ENCODE measurements around the gene RTP3.
A peak's percentile ranks its signal among the peaks of the same experiment; 100 is the strongest.

RTP3 gene

DNA sequence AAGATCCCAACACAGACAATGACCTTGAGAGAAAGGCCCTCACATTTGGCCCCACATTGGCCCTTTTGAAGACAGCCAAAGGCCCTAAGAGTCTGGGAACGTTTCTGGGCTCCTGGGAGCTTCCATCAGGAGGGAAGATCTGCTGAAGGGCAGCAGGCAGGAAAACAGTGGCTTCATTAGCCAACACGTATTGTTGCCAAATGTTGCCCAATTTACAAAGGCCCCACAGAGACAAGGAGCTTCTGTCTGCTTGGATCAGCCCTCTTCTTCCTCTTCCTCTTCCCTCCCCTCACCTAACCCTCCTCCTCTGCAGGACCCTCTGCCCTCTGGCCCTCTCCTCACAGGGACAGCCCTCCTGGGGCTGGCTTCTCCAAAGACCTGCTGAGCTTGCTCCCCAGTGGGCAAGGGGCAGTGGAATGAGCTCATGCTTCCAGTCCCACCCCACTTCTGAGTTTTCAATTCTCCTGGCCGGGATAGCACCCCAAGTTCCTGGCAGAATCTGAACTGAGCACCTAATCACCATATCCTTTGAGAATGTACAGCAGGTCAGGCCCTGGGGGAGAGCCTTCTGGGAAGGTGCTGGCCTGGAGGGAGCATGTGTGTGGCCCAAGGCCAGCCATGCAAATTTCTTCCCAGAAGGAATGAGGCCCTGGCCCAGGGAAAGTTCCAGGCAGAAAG lies 28.0 kb upstream of the RTP3 start:
- DNase-seq: no peak

DNA sequence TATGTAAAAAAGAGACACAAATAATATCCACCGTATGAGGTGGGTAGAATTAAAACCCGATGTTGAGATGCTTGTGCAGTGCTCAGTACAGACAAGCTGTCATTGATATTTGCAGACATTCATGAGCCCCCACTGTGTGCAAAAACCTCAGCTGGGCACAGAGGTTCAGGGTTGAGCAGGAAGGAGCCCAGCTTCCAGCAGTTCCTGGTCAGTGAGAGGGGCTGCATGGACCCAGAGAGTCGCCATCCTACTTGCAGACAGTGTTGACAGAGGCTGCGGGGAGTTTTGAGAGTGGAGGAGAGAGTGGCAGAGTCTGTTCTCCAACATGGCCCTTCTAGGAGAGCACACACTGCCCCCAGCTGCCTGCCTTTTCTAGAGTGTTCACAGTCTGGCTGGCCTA lies 26.9 kb upstream of the RTP3 start:
- DNase-seq: no peak

DNA sequence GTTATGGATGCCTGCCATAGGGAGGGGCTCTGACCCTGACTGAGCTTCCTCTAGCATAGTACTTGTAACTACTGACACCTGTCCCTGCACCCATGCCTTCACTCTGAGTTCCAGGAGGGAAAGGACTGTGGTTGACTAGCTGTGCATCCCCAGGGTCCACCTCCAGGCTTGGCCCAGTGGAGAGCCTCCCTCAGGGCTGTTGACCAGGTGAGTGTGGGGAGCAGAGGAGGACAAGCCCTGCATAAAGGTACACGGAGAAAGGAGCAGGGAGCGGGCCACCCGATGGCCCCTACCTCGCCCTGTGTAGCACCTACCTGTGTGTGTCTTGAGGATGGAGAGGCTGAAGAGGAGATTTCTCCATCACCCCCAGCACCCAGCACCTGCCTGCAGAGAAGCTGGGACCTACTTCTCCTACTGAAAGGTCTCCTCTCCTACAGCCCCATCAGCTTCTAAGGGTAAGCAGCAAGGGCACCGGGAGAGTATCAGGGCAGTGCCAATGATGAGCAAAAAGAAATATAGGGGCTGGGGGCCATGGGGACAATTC lies 26.3 kb upstream of the RTP3 start:
- DNase-seq: no peak

DNA sequence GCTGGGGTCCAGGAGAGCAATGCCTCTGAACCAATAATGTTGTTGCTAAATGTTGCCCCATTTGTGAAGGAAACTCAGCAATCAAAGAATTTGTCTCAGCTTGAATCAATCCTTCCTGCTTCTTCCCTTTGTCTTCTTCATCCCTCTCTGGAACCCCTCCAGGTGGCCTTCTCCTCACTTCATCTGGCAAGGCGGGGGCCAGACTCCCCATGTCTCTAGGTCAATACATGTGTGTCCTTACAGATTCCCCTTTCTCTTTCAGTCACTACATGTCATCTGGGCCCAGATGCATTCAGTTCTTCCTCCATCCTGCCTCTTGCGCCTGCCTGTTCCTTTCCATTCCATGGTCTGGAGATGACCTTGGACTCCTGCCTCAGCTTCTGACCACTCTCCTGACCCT lies 25.0 kb upstream of the RTP3 start:
- DNase-seq: no peak

DNA sequence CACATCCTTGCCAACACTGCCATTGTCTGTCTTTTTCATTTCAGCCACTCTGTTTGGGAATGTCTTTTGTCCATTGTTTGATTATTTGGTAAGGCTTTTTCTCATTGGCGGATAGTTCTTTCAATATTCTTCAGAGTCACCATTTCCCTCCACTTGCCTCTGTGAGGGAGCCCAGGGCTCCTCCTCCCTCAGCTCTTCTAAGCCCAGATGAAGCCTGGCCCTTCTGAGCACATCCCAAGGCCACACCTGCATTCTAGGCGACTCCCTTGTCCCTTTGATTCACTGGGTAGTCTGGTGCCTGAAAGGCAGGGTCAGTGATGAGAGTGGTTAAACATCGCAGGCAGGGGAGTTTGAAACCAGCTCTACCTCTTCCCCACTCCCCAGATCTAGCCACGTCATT lies 20.6 kb upstream of the RTP3 start:
- no peak for DNase-seq

DNA sequence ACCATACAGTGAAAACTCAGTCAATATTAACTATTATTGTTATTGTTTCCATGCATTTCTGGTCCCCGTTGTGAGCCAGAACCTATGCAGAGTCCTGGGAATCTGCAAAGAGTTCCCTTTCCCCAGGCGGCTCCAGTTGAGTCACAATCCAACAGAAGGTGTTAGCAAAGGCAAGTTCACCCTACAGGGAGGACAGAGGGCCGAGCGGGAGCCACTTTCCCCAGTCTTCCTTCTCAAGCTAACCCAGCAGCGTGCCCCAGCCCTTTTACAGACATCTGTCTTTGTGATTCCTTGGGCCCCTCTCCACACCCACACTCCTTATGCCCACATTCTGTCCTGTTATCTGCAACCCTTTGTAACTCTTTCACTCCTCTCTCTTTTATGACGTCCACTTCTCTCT lies 20.0 kb upstream of the RTP3 start:
- DNase-seq: no peak

DNA sequence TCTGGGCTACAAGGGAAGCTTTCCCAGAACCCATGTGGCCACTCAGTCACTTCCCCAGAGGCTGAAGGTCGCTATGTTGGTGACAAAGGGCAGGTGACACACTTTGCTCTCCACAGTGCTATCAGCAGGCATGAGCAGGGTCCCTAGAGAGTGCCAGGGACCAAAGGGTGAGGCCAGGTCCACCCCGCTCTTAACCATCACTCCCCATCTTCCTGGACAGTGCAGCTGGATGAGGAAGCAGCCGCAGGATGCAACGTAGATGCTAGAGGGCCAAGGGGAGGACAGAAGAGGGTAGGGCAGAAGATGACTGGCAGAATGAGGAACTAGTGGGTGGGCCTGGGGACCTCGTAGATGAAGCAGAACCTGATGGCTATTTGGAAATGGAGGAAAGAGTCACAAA lies 19.4 kb upstream of the RTP3 start:
- DNase-seq: no peak

DNA sequence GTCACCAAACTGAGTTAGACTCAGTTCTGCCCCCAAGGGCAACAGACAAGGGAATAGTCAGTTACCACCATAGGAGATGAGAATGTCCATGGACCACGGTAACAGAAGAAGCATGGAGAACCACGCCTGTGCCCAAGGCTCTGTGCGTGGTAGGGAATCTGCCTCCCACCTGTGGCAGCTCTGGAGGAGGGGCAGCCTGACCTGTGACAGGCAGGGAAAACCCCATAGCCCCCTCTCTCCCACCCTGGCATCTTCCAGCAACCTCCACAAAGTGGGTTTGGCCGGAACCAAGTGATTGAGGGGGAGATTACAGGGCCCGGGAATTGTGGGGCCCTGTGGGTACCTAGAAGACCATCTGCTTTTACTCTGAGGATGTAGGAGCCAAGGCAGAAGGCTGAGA lies 18.8 kb upstream of the RTP3 start:
- no peak for DNase-seq

DNA sequence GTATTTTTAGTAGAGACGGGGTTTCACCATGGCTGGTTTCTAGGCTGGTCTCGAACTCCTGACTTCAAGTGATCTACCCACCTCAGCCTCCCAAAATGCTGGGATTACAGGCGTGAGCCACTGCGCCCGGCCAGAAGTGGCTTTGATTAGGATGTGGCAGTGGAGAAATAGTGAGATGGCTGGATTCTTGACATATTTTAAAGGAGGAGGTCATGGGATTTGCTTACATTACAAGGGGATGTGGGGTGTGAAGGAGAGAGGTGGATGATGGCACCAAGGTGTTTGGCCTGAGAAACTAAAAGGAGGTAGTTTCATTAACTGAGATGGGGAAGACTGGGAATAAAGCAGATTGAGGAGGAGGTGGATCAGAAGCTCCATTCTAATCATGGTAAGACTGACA lies 18.1 kb upstream of the RTP3 start:
- no peak for DNase-seq

DNA sequence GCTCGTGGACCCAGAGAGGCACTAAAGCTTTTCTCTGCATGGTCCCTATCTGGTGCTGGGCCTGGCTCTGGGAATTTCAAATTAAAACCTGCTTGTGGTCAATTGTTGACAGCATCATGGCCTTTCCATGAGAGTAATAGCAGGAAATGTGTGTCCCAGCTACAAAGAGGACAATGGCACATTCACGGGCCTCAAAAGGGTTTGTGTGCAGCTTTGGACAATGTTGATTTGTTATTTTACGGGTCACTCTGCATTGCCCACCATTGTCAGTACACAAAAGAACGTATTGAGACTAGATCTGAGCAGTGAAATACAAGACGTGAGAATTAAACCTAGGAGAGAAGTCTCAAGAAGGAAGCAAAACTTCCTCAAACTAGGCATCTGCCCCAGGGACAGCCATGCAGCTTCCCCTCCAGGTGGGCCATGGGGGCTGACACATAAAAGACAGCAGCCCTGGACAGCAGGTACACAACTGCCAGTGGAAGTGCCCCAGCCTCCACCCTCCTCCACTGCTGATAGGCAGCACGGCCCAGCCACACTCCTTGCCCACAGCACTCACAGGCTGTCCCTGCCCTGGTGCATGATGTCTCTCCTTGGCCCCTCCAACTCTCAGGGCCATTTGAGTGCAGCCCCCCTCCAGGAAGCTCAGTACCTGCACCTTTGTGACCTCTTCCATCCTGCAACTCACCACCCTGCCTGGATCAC lies 17.1 kb upstream of the RTP3 start:
- DNase-seq: no peak

DNA sequence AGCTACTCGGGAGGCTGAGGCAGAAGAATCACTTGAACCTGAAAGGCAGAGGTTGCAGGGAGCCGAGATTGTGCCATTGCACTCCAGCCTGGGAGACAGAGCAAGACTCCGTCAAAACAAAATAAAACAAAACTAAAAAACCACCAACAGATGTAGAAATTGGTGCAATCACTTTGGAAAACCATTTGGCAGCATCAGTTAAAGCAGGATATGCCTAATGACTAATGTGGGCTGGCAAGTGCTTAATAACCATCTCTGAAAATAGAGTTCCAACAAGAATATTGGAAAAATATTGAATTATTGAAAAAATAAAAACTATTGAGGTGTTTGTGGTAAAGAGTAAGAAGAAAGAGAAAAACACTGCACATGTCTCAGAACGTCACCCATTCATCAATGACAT lies 16.1 kb upstream of the RTP3 start:
- no peak for DNase-seq

DNA sequence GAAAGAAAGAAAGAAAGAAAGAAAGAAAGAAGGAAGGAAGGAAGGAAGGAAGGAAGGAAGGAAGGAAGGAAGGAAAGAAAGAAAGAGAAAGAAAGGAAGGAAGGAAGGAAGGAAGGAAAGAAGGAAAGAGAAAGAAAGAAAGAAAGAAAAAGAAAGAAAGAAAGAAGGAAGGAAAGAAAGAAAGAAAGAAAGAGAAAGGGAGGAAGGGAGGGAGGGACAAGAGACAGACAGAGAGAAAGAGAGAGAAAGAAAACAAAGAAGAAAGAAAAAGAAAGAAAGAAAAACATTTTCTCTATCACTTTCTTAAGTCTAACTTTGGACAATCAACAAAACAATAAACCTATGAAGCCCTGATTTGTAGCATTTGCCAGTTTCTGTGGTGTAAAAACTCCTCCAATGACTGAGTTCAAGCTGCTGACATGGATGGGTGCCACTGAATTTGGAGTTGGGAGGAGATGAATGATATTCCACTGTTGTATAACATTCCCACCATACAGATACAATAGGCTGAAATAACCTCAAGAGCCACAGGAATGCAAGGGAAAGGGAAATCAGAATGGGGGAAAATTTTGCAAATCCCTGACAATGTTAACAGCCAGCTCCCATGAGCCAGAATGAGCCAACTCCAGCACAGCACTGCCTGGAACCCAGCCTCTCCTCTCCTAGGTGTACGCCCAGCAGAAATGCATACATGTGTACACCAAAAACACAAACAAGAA lies 15.0 kb upstream of the RTP3 start:
- no peak for DNase-seq

DNA sequence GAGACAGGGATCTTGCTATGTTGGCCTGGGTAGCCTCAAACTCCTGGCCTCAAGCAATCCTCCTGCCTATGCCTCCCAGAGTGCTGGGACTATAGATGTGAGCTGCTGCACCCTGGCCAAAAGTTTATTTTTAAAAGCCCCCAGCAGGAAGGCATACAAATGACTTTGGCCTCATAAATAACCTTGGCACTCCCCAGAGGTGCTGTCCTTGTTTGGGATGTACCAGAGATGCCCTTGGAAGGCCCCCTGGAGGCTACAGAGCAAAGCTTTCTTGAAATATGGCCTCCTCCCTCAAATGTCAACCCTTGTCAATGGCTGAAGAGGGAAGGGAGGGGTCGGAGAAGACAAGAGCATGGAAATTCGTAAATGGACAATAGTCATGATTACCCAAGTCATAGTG lies 14.0 kb upstream of the RTP3 start:
- DNase-seq: no peak

DNA sequence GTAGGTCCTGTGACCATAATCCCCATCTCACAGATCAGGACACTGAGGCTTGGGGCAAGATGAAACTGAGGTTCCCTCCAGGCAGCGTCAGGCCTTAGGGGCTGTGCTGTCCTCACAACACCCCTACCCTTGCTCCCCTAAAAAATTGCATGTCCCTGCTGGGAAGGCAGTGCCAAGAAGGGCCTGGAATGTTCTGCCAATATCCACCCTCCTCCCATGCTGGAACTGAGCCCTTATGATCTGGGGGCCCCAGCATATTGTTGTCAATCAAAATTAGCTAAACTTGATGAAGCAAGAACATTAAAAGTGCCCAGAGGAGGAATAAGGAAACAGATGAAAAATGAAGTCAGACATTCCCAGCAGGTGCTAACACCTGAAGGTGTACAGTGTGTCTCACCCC lies 13.4 kb upstream of the RTP3 start:
- no peak for DNase-seq

DNA sequence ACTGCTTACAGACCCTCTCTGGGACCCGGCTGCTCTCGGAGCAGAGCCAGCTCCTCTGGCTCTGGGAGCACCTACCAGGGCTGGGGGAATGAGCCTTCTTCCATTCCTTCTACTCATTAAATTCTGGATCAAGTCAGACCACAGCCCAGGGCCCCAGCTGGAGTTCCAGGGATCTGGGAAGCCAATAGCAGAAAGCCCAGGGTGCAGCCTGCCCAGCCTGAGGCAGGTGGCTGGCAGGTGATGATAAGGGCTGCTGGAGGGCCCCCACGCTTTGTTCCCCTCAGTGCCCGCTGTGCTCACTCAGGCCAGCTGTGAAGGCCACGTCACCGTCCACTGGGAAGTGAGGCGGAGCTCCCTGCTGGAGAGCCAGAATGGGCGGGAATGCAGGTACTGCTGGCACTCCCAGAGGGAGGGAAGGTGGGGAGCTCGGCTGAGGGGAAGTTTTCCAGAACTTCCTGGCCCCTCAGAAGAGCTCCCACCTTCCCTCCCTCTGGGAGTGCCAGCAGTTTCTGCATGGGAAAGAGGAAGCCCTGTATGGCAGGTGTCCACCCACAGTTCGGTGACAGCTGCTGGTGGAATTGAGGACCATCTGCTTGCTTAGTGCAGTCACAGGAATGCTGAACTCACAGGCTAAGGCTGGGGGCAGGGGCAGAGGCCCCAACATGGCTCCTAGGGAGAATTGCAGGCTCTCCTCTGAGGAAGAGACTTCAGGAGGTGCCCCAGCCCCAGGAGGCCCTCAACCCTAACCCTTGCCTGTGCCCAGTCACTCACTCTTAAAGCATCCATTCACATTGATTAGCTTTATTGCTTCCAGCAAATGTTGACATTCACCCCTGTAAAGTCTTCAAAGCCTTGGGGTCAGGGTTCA lies 12.6 kb upstream of the RTP3 start:
- DNase-seq: no peak

DNA sequence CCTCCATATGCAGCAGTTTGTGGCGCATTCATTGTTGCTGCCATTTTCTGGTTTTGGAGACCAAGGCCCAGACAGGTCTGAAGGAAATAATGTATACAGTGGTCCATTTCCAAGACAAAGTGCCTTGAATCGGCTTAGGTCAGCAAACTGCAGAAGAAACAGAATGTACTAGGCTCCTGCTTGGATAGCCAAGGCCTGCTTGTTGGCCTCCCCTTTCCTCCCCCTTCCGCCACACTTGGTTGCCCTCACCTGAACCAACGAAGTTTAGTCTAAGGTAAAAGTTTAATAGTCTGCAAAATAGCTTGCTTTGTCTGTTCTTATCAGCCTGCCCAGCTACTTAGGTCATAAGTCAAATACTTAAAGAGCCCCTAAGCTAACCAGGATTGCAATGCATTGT lies 12.0 kb upstream of the RTP3 start:
- no peak for DNase-seq

DNA sequence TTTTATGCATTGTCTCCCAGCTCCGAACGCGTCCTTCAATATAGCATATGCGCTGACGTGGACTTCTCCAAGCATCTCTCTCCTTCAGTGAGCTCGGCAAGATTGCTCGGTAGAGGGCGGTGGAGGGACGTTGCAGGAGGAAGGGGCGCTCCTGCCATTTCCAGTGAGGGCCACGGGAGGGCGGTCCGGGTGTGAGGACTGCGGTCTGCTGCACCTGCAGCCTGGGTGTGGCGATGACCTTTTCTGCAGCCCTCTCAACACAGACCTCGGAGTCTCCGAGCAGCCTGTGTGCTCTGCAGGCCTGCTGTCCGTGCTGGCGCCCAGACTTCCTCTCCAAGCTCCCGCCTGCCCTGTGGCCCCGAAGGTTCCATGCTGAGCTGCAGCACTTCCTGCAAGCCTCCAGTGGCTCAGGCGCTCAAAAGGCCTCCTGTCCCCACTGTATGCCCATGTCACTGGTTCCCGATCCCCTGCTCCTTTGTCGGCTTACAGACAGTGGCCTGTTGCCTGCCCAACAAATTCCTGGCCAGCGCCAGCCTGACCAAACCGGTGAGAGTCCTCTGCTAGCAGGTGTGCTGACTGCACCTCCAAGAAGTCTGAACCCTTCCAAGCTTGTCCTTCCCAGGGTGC lies 8.9 kb upstream of the RTP3 start:
- peak; percentile 80 to 91 (median 84) for DNase-seq

DNA sequence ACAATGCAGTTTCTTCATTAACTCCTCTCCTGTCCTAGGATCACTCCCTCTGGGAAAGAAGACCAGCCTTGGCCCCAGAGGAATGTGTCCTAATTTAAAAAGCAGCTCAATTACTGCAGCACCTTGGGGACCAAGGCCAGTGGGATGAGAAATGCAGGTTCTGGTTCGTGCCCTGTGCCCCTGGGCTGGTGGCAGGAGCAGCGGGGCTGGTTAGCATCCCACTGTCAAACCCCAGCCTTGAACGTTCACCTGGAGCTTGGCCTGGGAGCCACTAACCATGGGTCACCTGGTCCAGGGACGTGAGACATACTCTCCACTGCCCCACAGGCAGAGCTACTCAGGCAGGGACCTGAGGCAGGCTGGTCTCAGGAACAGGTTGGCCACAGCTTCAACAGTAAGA lies 8.4 kb upstream of the RTP3 start:
- DNase-seq: no peak

DNA sequence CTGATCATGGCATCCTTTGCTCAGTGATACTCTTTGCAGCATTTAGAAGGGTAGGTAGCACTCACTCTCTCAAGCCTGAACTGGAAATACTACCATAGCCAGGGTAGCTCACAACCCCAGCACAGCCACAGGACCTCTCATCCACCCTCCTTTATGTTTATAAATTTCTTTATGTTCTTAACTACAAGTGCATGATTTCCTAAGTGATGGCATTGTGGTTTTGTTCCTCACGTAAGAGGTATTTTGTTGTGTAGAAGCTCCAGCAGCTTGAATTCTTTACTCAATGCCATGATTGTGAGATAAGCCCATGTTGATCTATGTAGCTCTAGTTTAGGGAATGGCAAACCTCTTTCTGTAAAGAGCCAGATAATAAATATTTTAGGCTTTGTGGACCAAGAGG lies 7.9 kb upstream of the RTP3 start:
- no peak for DNase-seq

DNA sequence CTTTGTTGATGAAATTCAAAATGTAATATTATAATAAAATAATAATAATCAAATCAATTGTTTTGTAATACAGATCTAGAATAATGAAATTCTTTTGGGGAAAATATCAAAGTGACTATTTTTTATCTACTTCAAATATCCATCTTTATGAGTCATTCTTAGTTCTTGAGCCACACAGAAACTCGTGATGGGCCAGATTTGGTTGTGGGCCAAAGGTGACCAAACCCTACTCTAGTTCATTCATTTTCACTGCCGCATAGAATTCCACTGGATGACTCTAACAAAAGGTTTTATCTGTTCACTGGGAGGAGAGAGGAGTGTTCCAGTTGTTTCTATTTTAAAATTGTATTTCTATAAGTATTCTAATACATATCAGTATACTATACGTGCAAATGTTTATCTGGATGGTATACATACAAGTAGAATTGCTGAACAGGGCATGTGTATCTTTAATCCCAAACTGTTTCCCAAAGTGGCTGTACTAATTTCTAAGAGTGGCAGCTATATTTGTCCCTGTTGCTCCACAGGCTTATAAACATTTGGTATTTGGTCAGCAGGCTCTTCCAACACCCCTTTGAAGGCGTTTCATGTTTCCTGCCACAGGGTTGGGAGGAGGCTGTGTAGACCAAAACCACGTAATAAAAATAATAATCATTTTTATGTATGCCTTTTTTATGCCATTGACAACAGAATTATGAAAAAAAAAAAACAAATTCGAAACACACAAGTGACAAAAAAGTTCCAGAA lies 7.3 kb upstream of the RTP3 start:
- no peak for DNase-seq

DNA sequence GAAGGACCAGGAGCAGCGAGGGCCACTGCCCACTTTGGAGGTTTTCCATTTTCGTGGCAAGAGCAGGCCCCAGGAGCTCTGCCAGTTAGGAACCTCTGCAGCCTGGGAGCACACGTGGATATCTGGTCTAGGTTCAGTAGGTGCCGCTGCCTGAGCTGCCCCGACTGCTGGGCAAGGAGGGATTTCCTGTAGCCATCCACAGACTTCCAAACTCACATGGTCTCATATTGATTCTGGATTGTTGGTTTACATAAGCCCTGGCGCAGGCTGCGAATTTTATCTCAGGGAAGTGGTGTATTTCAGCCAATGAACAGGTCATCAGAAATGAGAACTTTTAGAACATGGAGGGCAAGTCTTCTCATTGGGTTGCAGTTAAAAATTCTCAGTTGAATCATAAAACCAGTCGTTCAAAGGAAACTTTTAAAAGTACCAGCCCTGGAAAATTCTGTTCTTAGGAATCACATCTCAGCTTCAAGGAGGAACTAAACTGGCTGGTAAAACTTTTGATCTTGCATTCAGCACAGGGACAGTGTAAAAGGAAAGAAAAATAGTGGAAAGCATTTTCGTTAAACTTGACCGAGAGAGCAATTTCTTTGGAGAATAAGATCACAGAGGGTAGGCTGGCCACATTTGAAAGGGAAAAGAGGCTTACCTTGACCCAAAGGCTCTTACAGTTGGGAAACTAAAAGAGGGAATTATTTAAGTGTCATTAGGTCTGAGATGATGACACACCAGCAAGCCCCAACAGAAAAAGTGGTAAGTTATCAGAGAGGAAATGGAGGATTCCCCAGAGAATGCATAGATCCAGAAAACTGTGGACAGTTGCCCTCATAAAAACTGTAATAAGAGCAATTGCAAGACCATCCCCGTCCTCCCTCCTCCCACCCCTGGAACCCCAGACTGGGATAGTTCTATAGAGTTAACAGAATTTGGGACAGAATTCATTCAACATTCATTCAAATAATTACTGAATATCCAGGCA lies 6.4 kb upstream of the RTP3 start:
- DNase-seq: no peak
